Chondrocyte (in vitro differentiated cells): ENCODE data around the gene NSFL1C. TPM values are rescaled to one million over a fixed set of nuclear protein-coding genes. Genes with fewer than 3 reads are reported as not detected.
A peak's percentile ranks its signal among the peaks of the same experiment; 100 is the strongest.

Source experiments
- DNase-seq: peaks from one replicate; pipeline ENCODE4 v3.0.0; 2021; ENCODE audit warnings: mixed read lengths, low spot score
- H3K27ac Mint-ChIP-seq: one replicate; pipeline ENCODE4 v1.8.0; 2021; ENCODE audit warnings: mild to moderate bottlenecking, moderate library complexity, mixed read lengths; ENCODE audit not compliant: unreplicated experiment
- H3K27me3 Mint-ChIP-seq: 2 replicates; pipeline ENCODE4 v1.8.0; 2021; ENCODE audit warnings: low read depth, mixed read lengths
- H3K36me3 Mint-ChIP-seq: 2 replicates; pipeline ENCODE4 v1.8.0; 2021; ENCODE audit warnings: low read depth, mixed read lengths
- H3K4me1 Mint-ChIP-seq: 2 replicates; pipeline ENCODE4 v1.8.0; 2021; ENCODE audit warnings: low read depth, mild to moderate bottlenecking, mixed read lengths
- H3K4me3 Mint-ChIP-seq: one replicate; pipeline ENCODE4 v1.8.0; 2021; ENCODE audit warnings: mild to moderate bottlenecking, moderate library complexity, mixed read lengths; ENCODE audit not compliant: unreplicated experiment
- H3K9me3 Mint-ChIP-seq: 2 replicates; pipeline ENCODE4 v1.8.0; 2021; ENCODE audit warnings: low read depth, mixed read lengths
- CTCF ChIP-seq: fragments of 200-600 bp; sonication (generic); IDR thresholded peaks from 2 replicates; pipeline ENCODE4 v1.5.0; 2021; ENCODE audit warnings: antibody characterized with exemption, mild to moderate bottlenecking, moderate library complexity
- total RNA-seq: library from RNA; stranded (reverse); gene quantifications from 3 replicates; pipeline ENCODE4 v1.2.1, GENCODE V29; 2021

The NSFL1C gene
- total RNA-seq, 1 donor from 2014 or later, result 75.3 TPM

GRCh38 chr20:1442304-1442703 is 24.3 kb downstream of the NSFL1C start:
- no peaks in the 10 kb centered on the region for H3K9me3 Mint-ChIP-seq
- no peak for TF ChIP-seq CTCF
- no peak for DNase-seq
- H3K4me1 Mint-ChIP-seq, result no peaks in the 10 kb centered on the region
- no peak overlapping the region for H3K27ac Mint-ChIP-seq
- H3K36me3 Mint-ChIP-seq, result peaks cover 34% of the 10 kb centered on the region
- no peak overlapping the region for H3K4me3 Mint-ChIP-seq
- no peaks in the 10 kb centered on the region for H3K27me3 Mint-ChIP-seq

GRCh38 chr20:1441133-1441532 is 25.5 kb downstream of the NSFL1C start:
- no peak for DNase-seq
- Mint-ChIP-seq H3K9me3 (no peaks in the 10 kb centered on the region), H3K4me1 (no peaks in the 10 kb centered on the region), H3K27ac (no peak overlapping the region), H3K36me3 (peaks cover 33% of the 10 kb centered on the region), H3K4me3 (no peak overlapping the region), H3K27me3 (no peaks in the 10 kb centered on the region)
- TF ChIP-seq CTCF, result no peak

- peak; percentile 39 for TF ChIP-seq CTCF
Observed at GRCh38 chr20:1440024-1440423, 26.6 kb downstream of the NSFL1C start.

GRCh38 chr20:1438361-1438760 is 28.3 kb downstream of the NSFL1C start:
- Mint-ChIP-seq H3K27me3 (no peaks in the 10 kb centered on the region), H3K4me3 (no peak overlapping the region), H3K27ac (no peak overlapping the region), H3K4me1 (no peaks in the 10 kb centered on the region), H3K9me3 (no peaks in the 10 kb centered on the region), H3K36me3 (peaks cover 14% of the 10 kb centered on the region)
- TF ChIP-seq CTCF, result no peak
- DNase-seq, result no peak

More at GRCh38 chr20:1440024-1440423, 26.6 kb downstream of the NSFL1C start:
- H3K27me3 Mint-ChIP-seq, result no peaks in the 10 kb centered on the region
- peaks cover 22% of the 10 kb centered on the region for H3K36me3 Mint-ChIP-seq
- no peak for DNase-seq
- H3K9me3 Mint-ChIP-seq, result no peaks in the 10 kb centered on the region
- no peak overlapping the region for H3K4me3 Mint-ChIP-seq
- H3K27ac Mint-ChIP-seq, result peak overlapping the region; percentile 8
- H3K4me1 Mint-ChIP-seq, result no peaks in the 10 kb centered on the region

- no peaks in the 10 kb centered on the region for H3K27me3 Mint-ChIP-seq
- H3K36me3 Mint-ChIP-seq, result peaks cover 12% of the 10 kb centered on the region
- no peak for DNase-seq
- no peak overlapping the region for H3K4me3 Mint-ChIP-seq
- no peaks in the 10 kb centered on the region for H3K4me1 Mint-ChIP-seq
- no peak overlapping the region for H3K27ac Mint-ChIP-seq
- H3K9me3 Mint-ChIP-seq, result no peaks in the 10 kb centered on the region
- TF ChIP-seq CTCF, result peak; percentile 89
Observed at GRCh38 chr20:1437235-1437904, 29.3 kb downstream of the NSFL1C start.
